Measurements from ENCODE around the gene SPTLC1.
A peak's percentile ranks its signal among the peaks of the same experiment; 100 is the strongest.
"Not testable (repeated sequence)": the region's sequence is repeated elsewhere in the genome, so short reads cannot be mapped to it uniquely, and the experiment has no call there.

The SPTLC1 gene

GRCh38 chr9:92030367-92030766 lies 84.8 kb downstream of the SPTLC1 start:
- H3K4me3 ChIP-seq (ENCODE audit: low read length), result no peak overlapping the region
- no peak for DNase-seq (ENCODE audit: low read depth)
- TF ChIP-seq CTCF (IDR thresholded peaks at IDR 0.05; ENCODE audit: insufficient read depth, low read depth, low read length, missing control alignments), result no peak

GRCh38 chr9:92029553-92029952 lies 85.7 kb downstream of the SPTLC1 start:
- DNase-seq (ENCODE audit: low read depth), result no peak
- TF ChIP-seq CTCF (IDR thresholded peaks at IDR 0.05; ENCODE audit: insufficient read depth, low read depth, low read length, missing control alignments), result peak; percentile 21
- H3K4me3 ChIP-seq (ENCODE audit: low read length), result no peak overlapping the region

- DNase-seq (ENCODE audit: low read depth), result no peak
- H3K4me3 ChIP-seq (ENCODE audit: low read length), result no peak overlapping the region
- no peak for TF ChIP-seq CTCF (IDR thresholded peaks at IDR 0.05; ENCODE audit: insufficient read depth, low read depth, low read length, missing control alignments)
Observed at GRCh38 chr9:92026206-92027002, 88.8 kb downstream of the SPTLC1 start.

- H3K4me3 ChIP-seq (ENCODE audit: low read length), result not testable (repeated sequence)
- peak; percentile 96 for DNase-seq (ENCODE audit: low read depth)
- peak; percentile 5 for TF ChIP-seq CTCF (IDR thresholded peaks at IDR 0.05; ENCODE audit: insufficient read depth, low read depth, low read length, missing control alignments)
Observed at GRCh38 chr9:92021785-92022541, 93.2 kb downstream of the SPTLC1 start.

- TF ChIP-seq CTCF (IDR thresholded peaks at IDR 0.05; ENCODE audit: insufficient read depth, low read depth, low read length, missing control alignments), result no peak
- DNase-seq (ENCODE audit: low read depth), result no peak
- H3K4me3 ChIP-seq (ENCODE audit: low read length), result no peak overlapping the region
Observed at GRCh38 chr9:92019658-92020057, 95.6 kb downstream of the SPTLC1 start.

GRCh38 chr9:92010705-92011536 lies 104.3 kb downstream of the SPTLC1 start:
- DNase-seq (ENCODE audit: low read depth), result no peak
- no peak for TF ChIP-seq CTCF (IDR thresholded peaks at IDR 0.05; ENCODE audit: insufficient read depth, low read depth, low read length, missing control alignments)

GRCh38 chr9:92010253-92010652 lies 105.0 kb downstream of the SPTLC1 start:
- DNase-seq (ENCODE audit: low read depth), result not testable (repeated sequence)

More at GRCh38 chr9:92010705-92011536, 104.3 kb downstream of the SPTLC1 start:
- H3K4me3 ChIP-seq (ENCODE audit: low read length), result no peak overlapping the region

More at GRCh38 chr9:92010253-92010652, 105.0 kb downstream of the SPTLC1 start:
- not testable (repeated sequence) for H3K4me3 ChIP-seq (ENCODE audit: low read length)

Measured in epithelial cell of esophagus (primary cell).